Memory B cell (primary cell): Measurements from ENCODE around the gene TTYH2.

ENCODE experiments used
- ATAC-seq: fragments of 150-1000 bp; cut with Tn5 transposase; 2 replicates; pipeline ENCODE4 v1.10.0; 2021; ENCODE audit warnings: low read depth, mild to moderate bottlenecking, moderate library complexity
- DNase-seq, 2 donors: peaks; one replicate each; pipeline ENCODE4 v3.0.0; 2022; ENCODE audit warnings: low spot score in 2 of 2
- H3K27ac Mint-ChIP-seq: one replicate; pipeline ENCODE4 v1.8.0; 2022; ENCODE audit warnings: mild to moderate bottlenecking, moderate library complexity, mixed read lengths
- H3K27me3 Mint-ChIP-seq: one replicate; pipeline ENCODE4 v1.8.0; 2022; ENCODE audit warnings: mixed read lengths
- H3K36me3 Mint-ChIP-seq: one replicate; pipeline ENCODE4 v1.8.0; 2022; ENCODE audit warnings: mild to moderate bottlenecking, mixed read lengths
- H3K4me1 Mint-ChIP-seq: one replicate; pipeline ENCODE4 v1.8.0; 2022; ENCODE audit warnings: mixed read lengths
- H3K4me3 Mint-ChIP-seq: one replicate; pipeline ENCODE4 v1.8.0; 2022; ENCODE audit warnings: mild to moderate bottlenecking, moderate library complexity, mixed read lengths
- H3K9me3 Mint-ChIP-seq: one replicate; pipeline ENCODE4 v1.8.0; 2022; ENCODE audit warnings: mixed read lengths

The TTYH2 gene

DNA sequence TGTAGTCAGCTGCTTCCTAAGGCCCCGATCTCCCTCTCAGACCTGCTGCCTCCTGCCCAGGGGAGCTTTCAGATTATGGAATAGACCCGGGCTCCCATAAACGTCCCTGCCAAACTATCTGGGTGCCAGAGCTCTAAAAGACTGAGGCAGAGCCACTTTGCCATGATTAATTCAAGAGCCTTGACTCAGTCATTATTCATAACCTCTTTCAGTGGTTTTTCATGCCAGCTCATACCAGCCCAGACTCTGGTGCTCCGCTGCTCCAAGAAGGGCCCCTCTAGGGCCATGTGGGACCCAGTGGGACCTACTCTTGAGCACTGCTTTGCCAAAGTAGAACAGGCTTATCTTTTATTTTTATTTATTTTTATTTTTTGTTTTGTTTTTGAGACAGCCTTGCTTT, 84.6 kb downstream of the TTYH2 start:
- Mint-ChIP-seq H3K27ac (no peak overlapping the region), H3K4me3 (no peak overlapping the region), H3K36me3 (peaks cover 5% of the 10 kb centered on the region), H3K27me3 (peaks cover 19% of the 10 kb centered on the region), H3K4me1 (peaks cover 3% of the 10 kb centered on the region), H3K9me3 (peaks cover 2% of the 10 kb centered on the region)
- DNase-seq (no peak), ATAC-seq (no peak)

GRCh38 chr17:74298778-74299177, 85.4 kb downstream of the TTYH2 start:
- no peak for DNase-seq
- no peak overlapping the region for H3K27ac Mint-ChIP-seq
- ATAC-seq: no peak
- H3K4me3 Mint-ChIP-seq: no peak overlapping the region
- peaks cover 19% of the 10 kb centered on the region for H3K27me3 Mint-ChIP-seq
- peaks cover 3% of the 10 kb centered on the region for H3K4me1 Mint-ChIP-seq
- H3K36me3 Mint-ChIP-seq: peaks cover 5% of the 10 kb centered on the region
- H3K9me3 Mint-ChIP-seq: peaks cover 2% of the 10 kb centered on the region

DNA sequence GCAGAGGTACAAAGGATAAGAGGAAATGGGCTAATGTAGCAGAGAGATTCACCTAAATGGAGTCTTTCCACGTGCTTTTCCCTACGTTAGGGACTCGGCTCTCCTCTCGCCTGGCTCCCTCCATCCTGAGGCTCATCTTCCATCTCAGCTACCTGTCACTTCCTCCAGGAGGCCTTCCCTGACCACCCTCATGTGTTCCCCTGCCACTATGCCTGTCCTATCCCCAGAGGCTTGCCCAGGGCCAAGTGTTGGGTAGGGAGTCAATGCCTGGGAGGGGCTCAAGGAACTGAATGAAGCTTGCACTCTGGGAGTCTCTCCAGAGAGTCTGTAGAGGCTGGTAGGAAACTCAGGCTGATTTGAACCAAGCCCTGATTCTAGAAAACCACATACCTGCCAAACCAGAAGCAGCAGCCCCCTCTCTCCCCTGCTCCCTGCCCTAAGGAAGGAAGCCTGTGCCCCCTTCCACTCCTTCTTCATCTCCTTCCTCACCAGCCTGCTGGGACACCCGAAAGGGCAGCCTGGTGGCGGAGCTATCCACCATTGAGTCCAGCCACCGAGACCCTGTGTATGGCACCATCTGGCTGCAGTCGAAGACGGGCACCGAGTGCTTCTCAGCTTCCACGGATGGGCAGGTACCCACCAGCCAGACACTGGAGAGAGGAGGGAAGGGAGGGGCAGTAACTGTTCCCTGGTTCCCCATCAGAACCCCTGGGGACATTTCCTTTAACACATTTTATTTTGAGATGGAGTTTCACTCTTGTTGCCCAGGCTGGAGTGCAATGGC, 86.0 kb downstream of the TTYH2 start:
- no peak for ATAC-seq
- H3K9me3 Mint-ChIP-seq: peaks cover 2% of the 10 kb centered on the region

GRCh38 chr17:74303305-74303704, 89.9 kb downstream of the TTYH2 start:
- H3K27ac Mint-ChIP-seq: no peak overlapping the region
- H3K9me3 Mint-ChIP-seq: no peaks in the 10 kb centered on the region
- H3K4me1 Mint-ChIP-seq: peaks cover 3% of the 10 kb centered on the region
- no peaks in the 10 kb centered on the region for H3K36me3 Mint-ChIP-seq
- H3K27me3 Mint-ChIP-seq: peaks cover 12% of the 10 kb centered on the region
- DNase-seq: no peak
- no peak for ATAC-seq
- H3K4me3 Mint-ChIP-seq: no peak overlapping the region

More for the DNA sequence above, 86.0 kb downstream of the TTYH2 start:
- DNase-seq: no peak
- H3K4me3 Mint-ChIP-seq: no peak overlapping the region
- H3K4me1 Mint-ChIP-seq: peaks cover 3% of the 10 kb centered on the region
- H3K27ac Mint-ChIP-seq: no peak overlapping the region
- H3K36me3 Mint-ChIP-seq: peaks cover 5% of the 10 kb centered on the region
- H3K27me3 Mint-ChIP-seq: peaks cover 19% of the 10 kb centered on the region

GRCh38 chr17:74304184-74304583, 90.8 kb downstream of the TTYH2 start:
- Mint-ChIP-seq H3K9me3 (no peaks in the 10 kb centered on the region), H3K27me3 (peaks cover 12% of the 10 kb centered on the region), H3K4me3 (no peak overlapping the region), H3K4me1 (peaks cover 3% of the 10 kb centered on the region), H3K27ac (no peak overlapping the region), H3K36me3 (no peaks in the 10 kb centered on the region)
- no peak for ATAC-seq
- DNase-seq: no peak

GRCh38 chr17:74305865-74306654, 92.7 kb downstream of the TTYH2 start:
- DNase-seq: no peak
- Mint-ChIP-seq H3K27ac (no peak overlapping the region), H3K36me3 (no peaks in the 10 kb centered on the region), H3K4me1 (peaks cover 3% of the 10 kb centered on the region), H3K27me3 (peaks cover 4% of the 10 kb centered on the region), H3K9me3 (no peaks in the 10 kb centered on the region), H3K4me3 (no peak overlapping the region)
- ATAC-seq: no peak

- Mint-ChIP-seq H3K27me3 (peaks cover 8% of the 10 kb centered on the region), H3K4me3 (no peak overlapping the region), H3K4me1 (no peaks in the 10 kb centered on the region), H3K9me3 (peaks cover 4% of the 10 kb centered on the region), H3K36me3 (no peaks in the 10 kb centered on the region), H3K27ac (no peak overlapping the region)
- DNase-seq (no peak), ATAC-seq (no peak)
Measured at GRCh38 chr17:74307984-74308773, 94.8 kb downstream of the TTYH2 start.

GRCh38 chr17:74309902-74310301, 96.5 kb downstream of the TTYH2 start:
- Mint-ChIP-seq H3K9me3 (peaks cover 4% of the 10 kb centered on the region), H3K4me3 (no peak overlapping the region), H3K27me3 (peaks cover 8% of the 10 kb centered on the region), H3K4me1 (no peaks in the 10 kb centered on the region), H3K27ac (no peak overlapping the region), H3K36me3 (no peaks in the 10 kb centered on the region)
- ATAC-seq (no peak), DNase-seq (no peak)
